Muscle of leg (tissue), 11 donors: ENCODE data around the gene BARHL2. TPM values are rescaled to one million over a fixed set of nuclear protein-coding genes. Genes with fewer than 3 reads are reported as not detected.
A peak's percentile ranks its signal among the peaks of the same experiment; 100 is the strongest.

Experiments
- DNase-seq: peaks from one replicate; pipeline ENCODE4 v3.0.0; 2013
- H3K27ac ChIP-seq: one replicate; pipeline ENCODE4 v1.5.1; 2013; ENCODE audit warnings: mild to moderate bottlenecking, low read length, control low read depth
- H3K27me3 ChIP-seq: one replicate; pipeline ENCODE4 v1.6.1; 2013; ENCODE audit warnings: low read length; ENCODE audit not compliant: control insufficient read depth, insufficient read depth
- H3K36me3 ChIP-seq: one replicate; pipeline ENCODE4 v1.6.1; 2013; ENCODE audit warnings: low read length; ENCODE audit not compliant: control insufficient read depth, insufficient read depth
- H3K4me1 ChIP-seq: one replicate; pipeline ENCODE4 v1.6.1; 2013; ENCODE audit warnings: low read length; ENCODE audit not compliant: control insufficient read depth, insufficient read depth
- H3K4me3 ChIP-seq: one replicate; pipeline ENCODE4 v1.5.1; 2013; ENCODE audit warnings: low read length, control low read depth
- H3K9me3 ChIP-seq: replicated peaks from 2 replicates; pipeline ENCODE4 v1.6.1; 2013; ENCODE audit warnings: low read depth, low read length; ENCODE audit not compliant: control insufficient read depth
- whole genome bisulfite sequencing: methylation state at CpG from one replicate; pipeline ENCODE4 v1.1.5; 2013; ENCODE audit warnings: missing lambda C conversion rate; ENCODE audit not compliant: insufficient coverage; 5-methylcytosine and 5-hydroxymethylcytosine counted together
- polyA plus RNA-seq, 8 donors: library from polyadenylated mRNA; unstranded; fragments of 120-200 nt; gene quantifications; one replicate each; pipeline versions ENCODE4 v1.2.1 to v1.2.3, GENCODE V29; 2013; ENCODE audit warnings: inconsistent platforms in 1 of 8, low replicate concordance in 1 of 8; ENCODE audit not compliant: insufficient read length in 8 of 8, insufficient read depth in 1 of 8
- total RNA-seq: library from RNA; stranded (reverse); fragments of 120-200 nt; gene quantifications from one replicate; pipeline ENCODE4 v1.2.4, GENCODE V29; 2013

The BARHL2 gene
- total and polyA plus RNA-seq, 9 donors: not detected

- H3K36me3 ChIP-seq: no peaks in the 10 kb centered on the region
- peaks cover 16% of the 10 kb centered on the region for H3K4me1 ChIP-seq
- H3K9me3 ChIP-seq: no peaks in the 10 kb centered on the region
- no peak overlapping the region for H3K27ac ChIP-seq
- no CpG with 5 or more reads among the region's 6 CpGs for WGBS
- peaks cover 56% of the 10 kb centered on the region for H3K27me3 ChIP-seq
- H3K4me3 ChIP-seq: no peak overlapping the region
- DNase-seq: no peak
These were observed 14.4 kb upstream of the BARHL2 start for GRCh38 chr1:90731382-90732050.

- under 1% methylated on average over 40 of the region's 51 CpGs for WGBS
- Histone ChIP-seq H3K27me3 (peaks cover 63% of the 10 kb centered on the region), H3K9me3 (no peaks in the 10 kb centered on the region), H3K4me3 (no peak overlapping the region), H3K36me3 (no peaks in the 10 kb centered on the region), H3K27ac (no peak overlapping the region), H3K4me1 (peaks cover 27% of the 10 kb centered on the region)
- peak; percentile 38 for DNase-seq
These were observed 13.3 kb upstream of the BARHL2 start for GRCh38 chr1:90730243-90731022.

- Histone ChIP-seq H3K9me3 (no peaks in the 10 kb centered on the region), H3K27ac (no peak overlapping the region), H3K4me3 (no peak overlapping the region), H3K36me3 (no peaks in the 10 kb centered on the region), H3K4me1 (peaks cover 34% of the 10 kb centered on the region), H3K27me3 (peaks cover 71% of the 10 kb centered on the region)
- no peak for DNase-seq
- 9% methylated on average over 30 of the region's 36 CpGs for WGBS
These were observed 12.6 kb upstream of the BARHL2 start for GRCh38 chr1:90729504-90730242.

- H3K4me1 ChIP-seq: peaks cover 42% of the 10 kb centered on the region
- H3K27ac ChIP-seq: no peak overlapping the region
These were observed 11.6 kb upstream of the BARHL2 start for GRCh38 chr1:90728502-90729287.

GRCh38 chr1:90727917-90728501 lies 10.9 kb upstream of the BARHL2 start:
- DNase-seq: no peak
- H3K27ac ChIP-seq: no peak overlapping the region
- no CpG with 5 or more reads among the region's 5 CpGs for WGBS
- H3K4me1 ChIP-seq: peaks cover 46% of the 10 kb centered on the region
- peaks cover 88% of the 10 kb centered on the region for H3K27me3 ChIP-seq
- H3K36me3 ChIP-seq: no peaks in the 10 kb centered on the region
- no peak overlapping the region for H3K4me3 ChIP-seq
- H3K9me3 ChIP-seq: no peaks in the 10 kb centered on the region

More at GRCh38 chr1:90728502-90729287, 11.6 kb upstream of the BARHL2 start:
- DNase-seq: no peak
- Histone ChIP-seq H3K9me3 (no peaks in the 10 kb centered on the region), H3K36me3 (no peaks in the 10 kb centered on the region), H3K4me3 (no peak overlapping the region), H3K27me3 (peaks cover 81% of the 10 kb centered on the region)
- 11% methylated on average over 17 of the region's 25 CpGs for WGBS

GRCh38 chr1:90726986-90727480 lies 9.9 kb upstream of the BARHL2 start:
- DNase-seq: no peak
- Histone ChIP-seq H3K27ac (no peak overlapping the region), H3K4me1 (peaks cover 46% of the 10 kb centered on the region), H3K27me3 (peaks cover 90% of the 10 kb centered on the region), H3K9me3 (no peaks in the 10 kb centered on the region), H3K4me3 (no peak overlapping the region), H3K36me3 (no peaks in the 10 kb centered on the region)
- 15% methylated on average over 23 of the region's 25 CpGs for whole genome bisulfite sequencing

GRCh38 chr1:90726425-90726985 lies 9.4 kb upstream of the BARHL2 start:
- Histone ChIP-seq H3K4me1 (peaks cover 46% of the 10 kb centered on the region), H3K9me3 (no peaks in the 10 kb centered on the region), H3K27me3 (peaks cover 86% of the 10 kb centered on the region), H3K27ac (no peak overlapping the region), H3K36me3 (no peaks in the 10 kb centered on the region), H3K4me3 (no peak overlapping the region)
- WGBS: 2% methylated on average over 24 of the region's 28 CpGs
- DNase-seq: no peak

GRCh38 chr1:90725657-90726424 lies 8.7 kb upstream of the BARHL2 start:
- no peak for DNase-seq
- Histone ChIP-seq H3K27me3 (peaks cover 91% of the 10 kb centered on the region), H3K4me3 (peak overlapping the region; percentile 18), H3K4me1 (peaks cover 46% of the 10 kb centered on the region), H3K27ac (no peak overlapping the region), H3K9me3 (no peaks in the 10 kb centered on the region), H3K36me3 (no peaks in the 10 kb centered on the region)
- WGBS: 2% methylated on average over 44 of the region's 44 CpGs
